Esophagus mucosa (tissue), 1 donor: Measurements from ENCODE around the gene ARL14EP. TPM values are rescaled to one million over a fixed set of nuclear protein-coding genes. Genes with fewer than 3 reads are reported as not detected.
A peak's percentile ranks its signal among the peaks of the same experiment; 100 is the strongest.

Experiments
- ATAC-seq: fragments of 200-7000 bp; cut with Tn5 transposase; one replicate; pipeline ENCODE4 v1.9.1; 2020
- total RNA-seq: library from RNA; stranded (reverse); gene quantifications from one replicate; pipeline ENCODE4 v1.2.4, GENCODE V29; 2023
- donor health status: DM: yes; HTN: yes; CAD: no.

ARL14EP gene
- total RNA-seq, 1 donor from 2014 or later: 10.9 TPM

GRCh38 chr11:30328681-30329080 is 5.8 kb downstream of the ARL14EP start:
- ATAC-seq: no peak

DNA sequence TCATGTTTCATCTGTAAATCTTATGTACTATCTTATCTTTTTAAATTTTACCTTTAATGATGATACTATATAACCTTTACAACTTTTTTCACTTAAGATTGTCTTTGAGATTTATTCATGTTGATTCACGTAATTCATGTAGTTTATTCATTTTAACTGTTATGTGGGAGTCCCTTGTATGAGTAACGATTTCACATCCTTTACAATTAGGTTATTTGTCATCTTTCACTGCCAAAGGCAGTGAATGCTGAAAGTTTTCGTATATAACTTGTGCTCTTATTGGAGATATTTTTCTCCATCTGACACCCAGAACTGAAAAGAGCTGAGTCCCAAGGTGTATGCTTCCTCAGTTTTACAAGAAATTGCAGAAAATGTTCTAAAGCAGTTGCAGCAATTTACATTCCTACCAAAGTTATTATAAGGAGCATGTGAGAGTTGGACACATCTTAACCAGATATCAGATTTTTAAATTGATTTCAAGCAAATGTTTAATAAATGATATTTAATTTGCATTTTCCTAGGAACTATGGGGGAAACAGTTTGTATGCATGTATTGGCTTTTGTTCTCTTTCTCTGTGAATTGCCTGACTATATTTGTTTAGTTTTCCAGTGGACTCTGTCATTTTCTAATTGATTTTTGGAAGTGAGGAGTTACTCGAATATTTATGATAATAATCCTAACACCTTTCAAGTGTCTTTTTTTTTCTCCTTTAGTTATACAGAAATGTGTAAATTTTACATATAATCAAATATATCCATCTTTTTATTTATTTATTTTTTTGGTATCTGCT is 6.4 kb downstream of the ARL14EP start:
- no peak for ATAC-seq

DNA sequence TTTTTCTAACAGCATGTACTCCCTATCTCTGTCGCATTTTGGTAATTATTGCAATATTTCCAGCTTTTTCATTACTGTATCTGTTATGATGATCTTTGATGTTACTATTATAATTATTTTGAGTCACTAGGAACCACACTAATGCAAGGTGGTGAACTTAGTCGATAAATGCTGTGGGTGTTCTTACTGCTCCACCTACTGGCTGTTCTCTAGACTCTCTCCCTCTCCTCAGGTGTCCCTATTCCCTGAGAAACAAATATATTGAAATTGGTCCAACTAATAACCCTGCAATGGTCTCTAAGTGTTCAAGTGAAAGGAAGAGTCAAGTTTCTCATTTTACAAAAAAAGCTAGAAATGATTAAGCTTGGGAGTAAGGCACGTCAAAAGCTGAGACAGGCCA is 10.5 kb downstream of the ARL14EP start:
- peak; percentile 54 for ATAC-seq

- ATAC-seq: peak; percentile 57
Observed at GRCh38 chr11:30342736-30343166, 19.8 kb downstream of the ARL14EP start.

GRCh38 chr11:30344085-30344484 is 21.2 kb downstream of the ARL14EP start:
- ATAC-seq: no peak

- ATAC-seq: no peak
Observed at GRCh38 chr11:30345644-30346043, 22.7 kb downstream of the ARL14EP start.

DNA sequence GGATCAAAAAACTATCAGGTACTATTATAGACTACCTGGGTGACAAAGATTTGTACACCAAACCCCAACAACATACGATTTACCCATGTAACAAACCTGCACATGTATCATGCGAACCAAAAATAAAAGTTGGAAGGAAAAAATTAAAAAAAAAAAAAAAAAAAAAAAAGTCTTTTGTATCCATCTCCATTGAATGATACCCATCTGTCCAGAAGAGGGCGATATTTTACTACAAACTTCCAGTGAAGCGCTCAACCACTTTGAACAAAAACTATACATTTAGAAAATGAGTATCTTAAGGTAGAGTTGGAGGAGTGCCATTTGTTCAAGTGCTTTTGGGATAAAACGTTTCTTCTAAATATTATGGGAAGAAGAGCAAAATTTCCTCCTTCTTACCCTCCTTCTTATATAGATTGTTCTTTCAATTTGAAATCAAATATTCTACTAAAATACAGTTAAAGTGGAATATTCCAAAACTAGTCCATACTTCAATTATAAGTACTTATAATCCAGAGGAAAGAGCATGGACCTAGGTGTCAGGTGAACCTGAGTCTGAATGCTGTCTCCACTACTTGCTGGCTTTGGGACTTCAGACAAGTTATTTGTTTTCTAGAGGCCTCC is 23.3 kb downstream of the ARL14EP start:
- ATAC-seq: peak; percentile 47

GRCh38 chr11:30348035-30348434 is 25.1 kb downstream of the ARL14EP start:
- ATAC-seq: no peak

- no peak for ATAC-seq
Observed at GRCh38 chr11:30349885-30350284, 27.0 kb downstream of the ARL14EP start.

DNA sequence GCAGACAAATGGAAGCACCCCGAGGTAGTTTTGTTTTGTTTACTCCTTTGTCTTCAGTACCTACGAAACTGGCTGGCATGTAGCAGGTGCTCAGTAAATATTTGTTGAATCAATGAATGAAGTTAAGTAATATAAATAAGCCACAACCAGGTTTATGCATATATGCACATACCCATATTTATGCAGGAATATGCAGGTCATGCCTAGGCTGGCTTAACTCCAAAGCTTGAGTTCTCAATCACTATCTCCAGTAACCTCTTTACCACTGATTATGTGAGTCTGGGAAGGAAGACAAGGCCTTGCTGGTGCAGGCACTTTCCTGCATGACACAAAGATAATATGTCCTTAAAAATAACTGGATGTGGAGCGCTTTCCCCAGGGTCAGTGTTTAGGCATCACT is 27.5 kb downstream of the ARL14EP start:
- ATAC-seq: no peak

DNA sequence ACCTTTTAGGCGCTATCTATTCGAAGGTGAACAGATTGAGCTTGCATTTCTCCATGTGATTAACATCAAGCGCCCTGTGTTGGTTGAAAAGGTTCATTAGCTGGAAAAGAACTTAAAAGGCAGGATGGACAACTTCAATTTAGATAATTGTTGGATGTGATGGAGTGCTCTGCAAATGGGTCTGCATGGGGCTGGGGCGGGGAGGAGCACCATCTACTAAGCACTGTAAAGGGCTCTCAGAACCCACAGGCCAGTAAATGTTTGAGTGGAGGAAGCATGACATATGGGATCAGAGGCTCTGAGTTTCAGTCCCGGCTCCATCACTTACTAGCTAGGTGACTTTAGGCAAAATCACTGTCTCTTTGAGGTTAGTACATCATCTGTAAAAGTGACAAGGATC is 28.2 kb downstream of the ARL14EP start:
- ATAC-seq: no peak

DNA sequence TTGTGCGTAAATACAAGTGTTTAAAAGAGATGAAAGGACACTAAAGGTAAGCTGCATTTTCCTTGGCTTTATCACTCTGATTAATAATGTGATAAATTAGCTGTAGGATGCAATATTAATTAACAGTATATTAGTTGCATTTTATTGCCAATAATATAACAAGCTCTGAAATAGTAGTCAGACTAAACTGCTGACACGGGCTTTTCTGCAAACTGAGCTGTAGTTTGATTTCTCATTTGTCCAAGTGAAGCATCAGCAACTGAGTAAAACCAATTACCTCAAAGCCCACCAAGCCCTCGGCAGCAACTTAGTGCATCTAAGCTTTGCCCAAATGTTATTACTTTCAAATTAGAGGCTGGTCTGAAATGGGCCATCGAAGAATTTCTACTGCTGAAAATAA is 33.5 kb downstream of the ARL14EP start:
- no peak for ATAC-seq

- ATAC-seq: no peak
Observed at GRCh38 chr11:30357872-30358271, 35.0 kb downstream of the ARL14EP start.

GRCh38 chr11:30358536-30358935 is 35.6 kb downstream of the ARL14EP start:
- ATAC-seq: no peak

- ATAC-seq: peak; percentile 84
Observed at GRCh38 chr11:30360741-30361140, 37.8 kb downstream of the ARL14EP start.

DNA sequence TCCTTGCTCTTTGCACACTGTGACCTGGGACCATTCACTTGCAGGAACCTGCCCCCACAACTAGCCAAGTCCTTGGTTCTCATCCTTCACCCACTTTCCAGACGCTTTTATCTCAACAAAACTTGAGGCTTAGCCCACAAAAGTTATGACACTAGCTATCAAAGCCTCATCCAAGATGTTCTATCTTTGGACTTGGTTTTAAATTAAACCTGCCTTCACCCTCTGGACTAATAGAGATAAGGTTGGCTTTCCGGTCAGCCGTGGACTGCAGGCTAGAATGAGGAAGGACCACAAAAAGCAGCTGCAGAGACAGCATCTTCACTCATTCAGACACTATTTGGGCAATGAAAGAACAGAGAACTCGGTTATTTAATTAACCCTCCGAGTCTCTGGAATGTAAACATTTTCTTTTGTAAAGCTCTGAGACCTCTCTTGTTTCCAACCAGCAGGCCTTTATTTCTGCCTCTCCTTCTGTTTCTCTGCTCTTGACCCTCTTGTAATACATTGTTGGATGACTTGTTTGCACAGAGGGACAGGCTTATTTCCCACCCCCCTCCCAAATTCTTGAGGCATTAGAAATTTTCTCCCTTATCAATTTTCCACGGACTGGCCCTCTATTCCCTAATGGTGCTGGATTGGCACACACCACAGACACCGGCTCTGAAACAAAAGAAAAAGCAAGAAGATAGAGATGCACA is 41.4 kb downstream of the ARL14EP start:
- no peak for ATAC-seq

DNA sequence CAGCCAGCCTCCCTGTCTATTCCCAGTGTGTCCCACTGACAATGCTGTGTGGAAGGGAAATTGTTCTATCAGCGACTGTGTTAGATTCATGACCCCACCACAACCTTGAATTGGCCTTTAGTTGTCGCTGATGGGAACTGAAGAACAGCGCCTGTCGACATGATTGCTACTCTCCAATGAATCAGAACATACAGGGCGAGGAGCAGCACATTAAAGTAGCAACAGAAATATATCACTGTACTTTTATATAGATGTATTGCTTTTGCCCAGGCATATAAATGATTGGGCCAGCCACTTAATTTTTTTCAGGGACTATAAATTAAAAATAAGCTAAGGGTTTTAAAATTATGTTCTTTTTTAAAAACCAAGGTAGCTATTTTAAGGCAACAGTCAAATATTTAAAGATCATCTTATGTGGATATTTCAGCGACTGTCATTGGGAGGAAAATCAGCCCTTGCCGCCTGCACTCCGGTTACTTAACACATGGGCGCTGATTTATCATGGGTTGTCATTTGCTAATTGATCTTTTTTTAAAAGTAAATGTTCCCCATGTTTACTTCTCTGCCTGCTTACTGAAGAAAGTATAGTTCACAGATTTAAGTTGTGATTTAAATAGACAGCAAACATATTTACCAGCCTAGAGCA is 42.1 kb downstream of the ARL14EP start:
- no peak for ATAC-seq

DNA sequence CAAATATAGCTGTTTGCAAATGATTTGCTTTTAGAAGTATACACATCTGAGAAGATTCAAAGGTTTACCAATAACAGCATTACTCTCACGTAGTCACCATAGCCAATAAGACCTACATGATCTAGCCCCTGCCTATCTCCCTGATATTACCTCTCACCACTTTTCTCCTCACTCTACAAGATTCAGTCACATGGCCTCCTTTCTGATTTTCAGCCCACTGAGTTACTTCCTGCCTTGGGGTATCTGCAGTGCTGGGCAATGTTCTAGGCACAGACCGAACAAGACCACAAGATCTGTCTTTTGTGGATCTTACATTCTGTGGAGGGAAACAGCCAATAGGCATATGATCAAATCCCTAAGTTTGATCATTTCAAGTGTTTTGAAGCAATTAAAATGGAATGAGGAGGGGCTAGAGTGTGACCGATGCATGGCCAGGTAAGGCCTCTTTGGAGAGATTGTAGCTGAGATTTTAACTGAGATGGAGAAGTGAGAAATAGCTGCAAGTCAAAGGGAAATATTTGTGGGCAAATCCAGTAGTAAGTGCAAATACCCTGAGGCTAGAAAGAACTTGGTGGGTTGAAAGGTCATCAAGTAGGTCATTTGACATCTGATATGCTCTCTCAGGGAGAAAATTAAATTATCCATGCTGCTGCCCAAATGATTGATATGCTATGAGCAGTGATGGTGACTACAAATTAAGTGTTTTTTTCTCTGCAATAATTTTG is 43.1 kb downstream of the ARL14EP start:
- ATAC-seq: no peak

DNA sequence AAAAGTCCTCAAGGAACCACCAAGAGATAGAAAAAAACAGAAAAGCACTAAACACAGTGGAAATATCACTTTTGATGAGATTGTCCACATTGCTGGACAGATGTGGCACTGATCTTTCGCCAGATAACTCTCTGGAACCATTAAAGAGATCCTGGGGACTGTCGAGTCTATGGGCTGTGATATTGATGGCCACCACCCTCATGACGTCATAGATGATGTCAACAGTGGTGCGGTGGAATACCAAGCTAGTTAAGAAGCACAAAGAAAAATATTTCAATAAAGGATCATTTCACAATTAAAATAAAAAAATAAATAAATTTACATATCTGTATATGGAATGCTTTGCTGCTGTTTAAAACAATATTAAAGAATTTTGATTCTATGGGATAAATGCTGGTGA is 45.5 kb downstream of the ARL14EP start:
- no peak for ATAC-seq

DNA sequence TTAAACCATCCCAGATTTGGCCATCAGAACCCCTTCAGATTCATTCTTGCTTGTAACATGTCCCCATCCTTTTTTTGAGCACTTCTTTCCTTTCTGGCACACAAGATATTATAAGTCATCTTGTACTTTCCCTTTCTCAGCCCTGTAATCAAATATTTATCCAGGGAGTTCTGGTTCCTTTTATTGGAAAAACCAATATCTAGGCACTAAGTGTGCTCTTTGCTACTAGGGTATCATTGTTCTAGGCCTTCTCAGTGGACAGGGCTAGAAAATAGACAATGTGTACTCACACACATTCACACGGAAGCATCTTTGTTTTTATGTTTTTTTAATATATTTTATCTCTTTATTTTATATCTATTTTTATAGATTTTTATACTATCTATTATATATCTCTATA is 47.3 kb downstream of the ARL14EP start:
- no peak for ATAC-seq

DNA sequence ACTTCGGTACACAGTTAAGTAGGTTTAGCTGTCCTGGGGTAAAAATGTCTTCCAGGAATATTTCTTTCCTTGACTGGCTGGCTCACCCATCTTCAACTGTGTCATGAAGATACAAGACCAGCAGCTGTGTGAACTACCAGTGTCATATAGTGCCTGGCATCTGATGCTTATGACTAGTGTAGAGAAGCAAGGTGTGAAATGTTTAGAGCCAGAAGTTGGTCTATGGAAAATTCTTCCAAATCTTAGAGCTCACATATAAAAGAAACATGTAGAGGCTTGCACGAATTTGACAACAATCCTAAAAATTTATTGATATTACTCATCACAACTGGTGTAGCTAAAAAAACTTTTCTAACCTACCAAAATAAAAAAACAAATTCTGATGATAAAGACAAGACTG is 54.4 kb downstream of the ARL14EP start:
- peak; percentile 62 for ATAC-seq

DNA sequence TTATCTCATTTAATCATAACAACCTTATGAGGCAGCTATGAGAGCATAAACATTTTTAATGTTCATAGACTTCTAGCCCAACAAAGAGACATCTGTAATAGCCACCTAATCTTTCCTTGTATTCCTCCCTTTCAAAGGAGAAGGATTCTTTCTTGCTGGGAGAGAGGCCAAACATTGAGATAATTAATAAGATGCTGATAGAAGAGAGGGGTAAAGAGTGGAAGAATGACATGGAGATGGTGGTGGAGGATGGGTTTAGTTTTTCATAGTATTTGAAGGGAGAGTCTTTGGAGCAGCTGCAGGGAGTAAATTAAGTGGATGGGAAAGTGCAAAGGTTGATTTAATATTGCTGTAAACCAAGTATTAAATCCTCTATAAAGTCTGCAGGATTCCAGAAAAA is 57.9 kb downstream of the ARL14EP start:
- no peak for ATAC-seq

DNA sequence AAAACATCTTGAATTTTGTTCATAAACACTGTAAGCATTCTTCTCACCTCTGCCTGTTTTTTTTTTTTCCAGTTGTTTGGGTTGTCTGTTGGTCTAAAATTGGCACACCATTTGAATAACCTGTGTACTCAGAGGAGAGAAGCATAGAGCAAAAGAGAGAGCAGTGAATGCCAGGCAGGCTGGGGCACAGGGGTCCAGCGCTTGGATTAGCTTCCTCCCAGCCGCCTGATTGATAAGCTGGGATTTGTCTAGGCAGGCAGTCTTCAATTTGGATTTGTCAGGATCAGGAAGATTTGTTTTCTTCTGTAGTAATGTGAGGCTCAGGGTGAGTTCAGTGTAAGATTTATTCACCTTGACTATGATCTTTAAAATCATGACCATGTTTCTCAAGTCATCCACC is 59.0 kb downstream of the ARL14EP start:
- ATAC-seq: no peak
